DND-41 (cell line): ENCODE data around the gene RAI1.

Source experiments
- EZH2 ChIP-seq: IDR thresholded peaks from 3 replicates; pipeline ENCODE4 v1.6.1; 2012; ENCODE audit warnings: borderline replicate concordance, low read depth, mild to moderate bottlenecking, moderate library complexity, low read length, inconsistent platforms; ENCODE audit not compliant: severe bottlenecking
- TF ChIP-seq, protein P1 (sequence below): IDR thresholded peaks from 2 replicates; pipeline ENCODE4 v1.5.1; 2012; ENCODE audit warnings: borderline replicate concordance, low read length, moderate library complexity, mild to moderate bottlenecking; ENCODE audit not compliant: poor library complexity, severe bottlenecking; ENCODE audit errors: extremely low read depth

DNA sequence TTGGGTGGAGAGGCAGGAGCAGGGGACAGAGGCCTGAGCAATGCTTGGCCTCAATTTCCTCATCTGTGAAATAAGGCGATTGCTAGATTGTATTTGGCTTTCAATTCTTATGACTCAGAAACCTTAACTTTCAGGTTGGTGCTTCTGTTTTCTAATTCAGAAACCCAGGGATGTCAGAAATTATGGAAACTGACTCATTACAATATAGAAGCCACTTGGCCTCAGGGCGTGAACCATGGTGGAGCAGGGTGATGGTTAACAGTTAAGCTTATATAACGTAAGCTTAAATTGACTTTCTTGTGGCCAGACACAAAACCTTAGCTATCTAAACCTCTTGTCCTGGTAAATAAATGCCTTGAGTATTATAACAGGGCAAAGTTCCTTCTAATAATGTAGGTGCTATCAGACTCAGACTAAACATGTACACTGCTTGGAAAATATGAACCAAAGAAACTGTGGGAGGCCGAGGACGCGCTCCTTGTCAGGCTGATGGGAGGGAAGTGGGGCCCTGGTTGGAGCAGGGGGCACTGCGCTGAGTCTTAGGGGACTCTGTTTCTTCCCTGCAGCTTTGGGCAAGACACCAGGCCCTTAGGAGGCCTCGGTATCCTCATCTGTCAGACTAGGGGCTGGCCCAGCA lies 172.7 kb downstream of the RAI1 start:
- TF ChIP-seq, protein P1, sequence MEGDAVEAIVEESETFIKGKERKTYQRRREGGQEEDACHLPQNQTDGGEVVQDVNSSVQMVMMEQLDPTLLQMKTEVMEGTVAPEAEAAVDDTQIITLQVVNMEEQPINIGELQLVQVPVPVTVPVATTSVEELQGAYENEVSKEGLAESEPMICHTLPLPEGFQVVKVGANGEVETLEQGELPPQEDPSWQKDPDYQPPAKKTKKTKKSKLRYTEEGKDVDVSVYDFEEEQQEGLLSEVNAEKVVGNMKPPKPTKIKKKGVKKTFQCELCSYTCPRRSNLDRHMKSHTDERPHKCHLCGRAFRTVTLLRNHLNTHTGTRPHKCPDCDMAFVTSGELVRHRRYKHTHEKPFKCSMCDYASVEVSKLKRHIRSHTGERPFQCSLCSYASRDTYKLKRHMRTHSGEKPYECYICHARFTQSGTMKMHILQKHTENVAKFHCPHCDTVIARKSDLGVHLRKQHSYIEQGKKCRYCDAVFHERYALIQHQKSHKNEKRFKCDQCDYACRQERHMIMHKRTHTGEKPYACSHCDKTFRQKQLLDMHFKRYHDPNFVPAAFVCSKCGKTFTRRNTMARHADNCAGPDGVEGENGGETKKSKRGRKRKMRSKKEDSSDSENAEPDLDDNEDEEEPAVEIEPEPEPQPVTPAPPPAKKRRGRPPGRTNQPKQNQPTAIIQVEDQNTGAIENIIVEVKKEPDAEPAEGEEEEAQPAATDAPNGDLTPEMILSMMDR = no peak
- no peak for TF ChIP-seq EZH2
